K562 (cell line): ENCODE measurements around the gene CMBL.

Experiments
- BACH1 ChIP-seq: fragments of 200-800 bp; sonication (Bioruptor generic); IDR thresholded peaks from 2 replicates; pipeline ENCODE4 v1.6.1; 2016; ENCODE audit warnings: missing genetic modification characterization, missing compliant biosample characterization
- CBX3 ChIP-seq, 2 experiments: IDR thresholded peaks; 1 replicate in 1 of 2; 2 replicates in 1 of 2; pipeline ENCODE4 v1.6.1; 2012; ENCODE audit warnings: inconsistent platforms in 2 of 2, low read length in 2 of 2, borderline replicate concordance in 1 of 2, control low read depth in 1 of 2
- EZH2 ChIP-seq: IDR thresholded peaks from 2 replicates; pipeline ENCODE4 v1.6.1; 2012; ENCODE audit warnings: low read depth, mild to moderate bottlenecking, inconsistent platforms, low read length, borderline replicate concordance
- FOXJ3 ChIP-seq: sonication (generic); formaldehyde crosslinking; IDR thresholded peaks from 2 replicates; pipeline ENCODE4 v1.4.0; 2020; ENCODE audit warnings: mild to moderate bottlenecking, missing genetic modification reagents
- POLR2AphosphoS2 ChIP-seq: IDR thresholded peaks from 2 replicates; pipeline ENCODE4 v1.6.1; 2012; ENCODE audit warnings: low read length, improper control_type of control experiment
- SMARCC2 ChIP-seq: fragments of 450-650 bp; IDR thresholded peaks from 2 replicates; pipeline ENCODE4 v1.6.1; 2017; ENCODE audit warnings: antibody characterized with exemption, moderate library complexity, mild to moderate bottlenecking, low read depth
- YY1 ChIP-seq, 3 experiments: IDR thresholded peaks; 2 replicates each; pipeline ENCODE4 v1.6.1; 2011; ENCODE audit warnings: low read length in 2 of 3, mild to moderate bottlenecking in 2 of 3, moderate library complexity in 2 of 3, borderline replicate concordance in 1 of 3, control low read depth in 1 of 3, low read depth in 1 of 3; ENCODE audit not compliant: insufficient read depth in 3 of 3, insufficient replicate concordance in 2 of 3, control insufficient read depth in 1 of 3, insufficient read length in 1 of 3; ENCODE audit errors: extremely low read depth in 1 of 3
- ZBTB33 ChIP-seq: sonication (generic); formaldehyde crosslinking; IDR thresholded peaks from 2 replicates; pipeline ENCODE4 v1.8.1; 2023; ENCODE audit warnings: mild to moderate bottlenecking, missing genetic modification reagents
- ZHX1 ChIP-seq: fragments of 150-350 bp; conservative IDR thresholded peaks from 2 replicates; pipeline ENCODE4 v1.6.1; 2014; ENCODE audit warnings: low read length

- no peak for TF ChIP-seq YY1 (IDR thresholded peaks at IDR 0.05; ENCODE audit: borderline replicate concordance in 1 of 3, control insufficient read depth in 1 of 3, extremely low read depth in 1 of 3, insufficient read depth in 3 of 3, insufficient read length in 1 of 3, insufficient replicate concordance in 2 of 3, low read depth in 1 of 3, low read length in 2 of 3)
- TF ChIP-seq ZHX1, result no peak
- no peak for TF ChIP-seq EZH2
- no peak for TF ChIP-seq FOXJ3 (CRISPR knock-in tag)
- TF ChIP-seq BACH1 (tag), result no peak
- TF ChIP-seq CBX3 (IDR thresholded peaks at IDR 0.05; ENCODE audit: borderline replicate concordance in 1 of 2, low read length in 2 of 2), result no peak
- TF ChIP-seq POLR2AphosphoS2, result no peak
- TF ChIP-seq SMARCC2, result no peak
- no peak for TF ChIP-seq ZBTB33 (CRISPR knock-in tag)
These were observed 47.8 kb downstream of the CMBL start for GRCh38 chr5:10259899-10260298.
